ENCODE data around the gene UNC13B.

- TF ChIP-seq MAX (IDR thresholded peaks at IDR 0.05) (no peak), SIN3A (IDR thresholded peaks at IDR 0.05; ENCODE audit: low read depth) (no peak)
Observed at GRCh38 chr9:35140093-35140492, 21.7 kb upstream of the UNC13B start.
